ENCODE results near the gene R3HDM4.

DNA sequence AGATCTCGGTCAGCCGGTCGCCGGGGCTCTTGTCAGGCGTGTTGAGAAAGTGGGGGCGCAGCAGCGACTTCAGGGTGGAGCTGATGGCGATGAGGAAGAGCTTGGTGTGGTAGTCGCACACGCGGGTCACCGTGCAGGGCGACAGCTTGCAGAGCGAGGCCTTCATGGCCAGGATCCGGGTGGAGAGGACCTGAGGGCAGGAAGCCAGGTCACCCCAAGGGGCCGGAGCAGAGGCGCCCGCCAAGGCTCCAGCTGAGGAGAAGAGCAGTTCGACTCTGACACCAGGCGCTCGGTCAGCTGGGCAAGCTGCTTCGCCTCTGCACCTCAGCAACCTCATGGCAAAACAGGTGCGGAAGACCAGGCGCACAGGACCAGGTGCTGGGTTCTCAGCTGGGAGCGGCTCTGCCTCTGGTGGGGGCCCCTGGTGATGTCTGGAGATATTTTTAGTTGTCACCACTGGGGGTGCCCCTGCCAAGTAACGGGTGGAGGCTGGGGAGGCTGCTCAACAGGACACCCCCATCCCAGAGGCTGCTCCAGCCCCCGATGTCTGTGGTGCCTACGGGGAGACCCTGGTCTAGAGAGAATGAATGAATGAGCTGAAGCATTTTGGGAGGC, 37.6 kb downstream of the R3HDM4 start:
- TF ChIP-seq SUZ12 (IDR thresholded peaks at IDR 0.05), result no peak
- no peak for TF ChIP-seq SP1 (IDR thresholded peaks at IDR 0.05)
- TF ChIP-seq TARDBP (IDR thresholded peaks at IDR 0.05), result no peak

All from HEK293T (cell line).